ENCODE measurements around the gene TTN. TPM values are rescaled to one million over a fixed set of nuclear protein-coding genes. Genes with fewer than 3 reads are reported as not detected.

TTN gene
- total and polyA plus RNA-seq, 4 donors: 0.53 to 47.4 (median 19.7) TPM

- H3K27ac ChIP-seq (ENCODE audit: low read depth in 1 of 2, low read length in 1 of 2): no peak overlapping the region
- TF ChIP-seq, protein P1, sequence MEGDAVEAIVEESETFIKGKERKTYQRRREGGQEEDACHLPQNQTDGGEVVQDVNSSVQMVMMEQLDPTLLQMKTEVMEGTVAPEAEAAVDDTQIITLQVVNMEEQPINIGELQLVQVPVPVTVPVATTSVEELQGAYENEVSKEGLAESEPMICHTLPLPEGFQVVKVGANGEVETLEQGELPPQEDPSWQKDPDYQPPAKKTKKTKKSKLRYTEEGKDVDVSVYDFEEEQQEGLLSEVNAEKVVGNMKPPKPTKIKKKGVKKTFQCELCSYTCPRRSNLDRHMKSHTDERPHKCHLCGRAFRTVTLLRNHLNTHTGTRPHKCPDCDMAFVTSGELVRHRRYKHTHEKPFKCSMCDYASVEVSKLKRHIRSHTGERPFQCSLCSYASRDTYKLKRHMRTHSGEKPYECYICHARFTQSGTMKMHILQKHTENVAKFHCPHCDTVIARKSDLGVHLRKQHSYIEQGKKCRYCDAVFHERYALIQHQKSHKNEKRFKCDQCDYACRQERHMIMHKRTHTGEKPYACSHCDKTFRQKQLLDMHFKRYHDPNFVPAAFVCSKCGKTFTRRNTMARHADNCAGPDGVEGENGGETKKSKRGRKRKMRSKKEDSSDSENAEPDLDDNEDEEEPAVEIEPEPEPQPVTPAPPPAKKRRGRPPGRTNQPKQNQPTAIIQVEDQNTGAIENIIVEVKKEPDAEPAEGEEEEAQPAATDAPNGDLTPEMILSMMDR (IDR thresholded peaks at IDR 0.05; ENCODE audit: control extremely low read depth, extremely low read depth): no peak
- DNase-seq (no peak), ATAC-seq (ENCODE audit: insufficient read depth, low FRiP score) (no peak)
- H3K9me3 ChIP-seq (ENCODE audit: control insufficient read depth in 4 of 4, insufficient read depth in 3 of 4, low read length in 3 of 4): peaks cover 0 to 2% (median 0%) of the 10 kb centered on the region in 4 donors
- H3K4me3 ChIP-seq: no peak overlapping the region
- peaks cover 0 to 50% (median under 1%) of the 10 kb centered on the region in 4 donors for H3K36me3 ChIP-seq (ENCODE audit: control insufficient read depth in 4 of 4, insufficient read depth in 4 of 4, low read length in 4 of 4)
- H3K4me1 ChIP-seq (ENCODE audit: control insufficient read depth in 5 of 5, insufficient read depth in 5 of 5, low read length in 5 of 5): peaks cover 0 to 4% (median 0%) of the 10 kb centered on the region in 5 donors
- WGBS, 2 donors: 96 to 97% methylated on average over 7 of the region's 7 CpGs
- no peaks in the 10 kb centered on the region for H3K27me3 ChIP-seq (ENCODE audit: control insufficient read depth in 3 of 3, insufficient read depth in 3 of 3, low read length in 2 of 3)
- H3K9ac ChIP-seq (ENCODE audit: insufficient read depth in 1 of 2, low read length in 2 of 2): no peak overlapping the region
These were observed 31.2 kb downstream of the TTN start for GRCh38 chr2:178775975-178776374.

DNA sequence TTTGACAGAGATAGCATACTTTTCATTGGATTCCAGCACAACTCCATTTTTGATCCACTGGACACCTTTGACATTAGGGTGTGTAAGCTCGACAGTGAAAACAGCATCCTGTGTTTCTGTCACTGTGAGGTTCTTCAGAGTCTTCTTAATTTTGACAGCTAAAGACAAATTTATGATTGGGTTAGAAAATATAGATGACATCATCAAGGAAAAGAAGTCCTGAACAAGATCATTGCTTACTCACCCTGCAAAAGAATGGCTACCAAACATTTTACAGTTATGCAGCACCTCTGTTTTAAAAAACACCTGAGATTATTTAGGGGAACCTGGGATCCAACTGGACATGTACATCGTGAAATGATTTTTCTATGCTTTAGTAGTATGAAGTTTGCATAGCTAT lies 36.7 kb downstream of the TTN start:
- H3K27me3 ChIP-seq (ENCODE audit: control insufficient read depth in 3 of 3, insufficient read depth in 3 of 3, low read length in 2 of 3): no peaks in the 10 kb centered on the region
- DNase-seq (no peak), ATAC-seq (ENCODE audit: insufficient read depth, low FRiP score) (no peak)
- peaks cover 0 to 8% (median 0%) of the 10 kb centered on the region in 5 donors for H3K4me1 ChIP-seq (ENCODE audit: control insufficient read depth in 5 of 5, insufficient read depth in 5 of 5, low read length in 5 of 5)
- TF ChIP-seq, protein P1 (IDR thresholded peaks at IDR 0.05; ENCODE audit: control extremely low read depth, extremely low read depth): no peak
- H3K4me3 ChIP-seq: no peak overlapping the region
- 87 to 97% methylated on average over 2 of the region's 2 CpGs for WGBS, 2 donors
- H3K9me3 ChIP-seq (ENCODE audit: control insufficient read depth in 4 of 4, insufficient read depth in 3 of 4, low read length in 3 of 4): peaks cover 0 to 2% (median 0%) of the 10 kb centered on the region in 4 donors
- peaks cover 0 to 62% (median 2%) of the 10 kb centered on the region in 4 donors for H3K36me3 ChIP-seq (ENCODE audit: control insufficient read depth in 4 of 4, insufficient read depth in 4 of 4, low read length in 4 of 4)
- H3K9ac ChIP-seq (ENCODE audit: insufficient read depth in 1 of 2, low read length in 2 of 2): no peak overlapping the region
- H3K27ac ChIP-seq (ENCODE audit: low read depth in 1 of 2, low read length in 1 of 2): no peak overlapping the region

DNA sequence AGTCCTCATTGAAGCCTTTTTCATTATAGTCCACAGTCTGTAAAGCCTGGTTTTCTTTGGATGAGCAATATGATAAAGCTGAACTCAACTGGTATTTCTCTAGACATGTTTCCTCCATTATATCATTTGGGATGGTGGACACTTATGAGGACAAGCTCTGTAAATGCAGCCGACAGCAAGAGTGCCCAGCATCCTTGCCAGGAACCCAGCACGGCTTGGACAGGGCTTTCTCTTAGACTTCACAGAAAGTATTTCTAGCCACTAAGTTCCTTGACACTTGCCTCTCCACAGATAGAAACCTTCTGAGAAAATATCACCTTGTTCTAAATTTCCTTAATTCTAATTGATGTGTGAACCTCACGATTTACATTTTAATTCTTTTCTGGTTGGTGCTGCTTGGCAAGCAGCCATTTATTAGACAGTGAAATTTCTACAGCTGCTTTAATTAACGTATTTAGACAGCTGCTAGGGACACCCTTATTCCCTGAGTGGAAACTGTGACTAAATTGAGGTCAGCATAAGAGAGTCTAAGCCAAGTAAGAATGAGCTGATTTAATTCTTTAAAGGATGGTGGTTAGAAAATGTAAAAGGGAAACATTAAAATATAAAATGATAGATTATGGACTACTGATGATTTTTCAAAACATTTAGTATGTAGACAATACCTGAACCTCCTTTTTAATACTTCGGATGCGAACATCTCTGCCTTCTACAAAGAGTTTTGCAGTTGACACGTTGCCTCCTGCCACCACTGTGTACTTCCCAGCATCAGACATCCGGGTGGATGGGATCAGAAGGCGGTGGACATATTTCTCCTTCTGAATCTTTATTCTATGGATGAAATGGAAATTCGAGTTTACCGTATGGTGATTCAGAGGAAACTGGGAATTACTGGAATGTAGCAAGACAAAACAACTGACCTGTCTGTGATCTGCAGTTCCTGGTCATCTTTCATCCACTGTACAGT lies 39.8 kb downstream of the TTN start:
- no peak overlapping the region for H3K27ac ChIP-seq (ENCODE audit: low read depth in 1 of 2, low read length in 1 of 2)
- H3K4me1 ChIP-seq (ENCODE audit: control insufficient read depth in 5 of 5, insufficient read depth in 5 of 5, low read length in 5 of 5): peaks cover 0 to 4% (median 0%) of the 10 kb centered on the region in 5 donors
- no peaks in the 10 kb centered on the region for H3K27me3 ChIP-seq (ENCODE audit: control insufficient read depth in 3 of 3, insufficient read depth in 3 of 3, low read length in 2 of 3)
- no peak for ATAC-seq (ENCODE audit: insufficient read depth, low FRiP score)
- no peak overlapping the region for H3K4me3 ChIP-seq
- no peak overlapping the region for H3K9ac ChIP-seq (ENCODE audit: insufficient read depth in 1 of 2, low read length in 2 of 2)
- 89 to 94% methylated on average over 11 of the region's 11 CpGs for WGBS, 2 donors
- peaks cover 0 to 58% (median 3%) of the 10 kb centered on the region in 4 donors for H3K36me3 ChIP-seq (ENCODE audit: control insufficient read depth in 4 of 4, insufficient read depth in 4 of 4, low read length in 4 of 4)
- TF ChIP-seq, protein P1 (IDR thresholded peaks at IDR 0.05; ENCODE audit: control extremely low read depth, extremely low read depth): no peak
- H3K9me3 ChIP-seq (ENCODE audit: control insufficient read depth in 4 of 4, insufficient read depth in 3 of 4, low read length in 3 of 4): peaks cover 0 to 2% (median 0%) of the 10 kb centered on the region in 4 donors
- no peak for DNase-seq
